Measurements from ENCODE around the gene SLC35G1.

SLC35G1 gene

GRCh38 chr10:93912444-93912843, 18.7 kb downstream of the SLC35G1 start:
- Mint-ChIP-seq H3K4me3 (no peak overlapping the region), H3K4me1 (peaks cover 14% of the 10 kb centered on the region), H3K36me3 (ENCODE audit: low read depth) (peaks cover 19% of the 10 kb centered on the region), H3K27me3 (ENCODE audit: low read depth) (no peaks in the 10 kb centered on the region), H3K27ac (no peak overlapping the region), H3K9me3 (no peaks in the 10 kb centered on the region)
- no peak for TF ChIP-seq CTCF (IDR thresholded peaks at IDR 0.05; ENCODE audit: unreplicated experiment in 3 of 3)

DNA sequence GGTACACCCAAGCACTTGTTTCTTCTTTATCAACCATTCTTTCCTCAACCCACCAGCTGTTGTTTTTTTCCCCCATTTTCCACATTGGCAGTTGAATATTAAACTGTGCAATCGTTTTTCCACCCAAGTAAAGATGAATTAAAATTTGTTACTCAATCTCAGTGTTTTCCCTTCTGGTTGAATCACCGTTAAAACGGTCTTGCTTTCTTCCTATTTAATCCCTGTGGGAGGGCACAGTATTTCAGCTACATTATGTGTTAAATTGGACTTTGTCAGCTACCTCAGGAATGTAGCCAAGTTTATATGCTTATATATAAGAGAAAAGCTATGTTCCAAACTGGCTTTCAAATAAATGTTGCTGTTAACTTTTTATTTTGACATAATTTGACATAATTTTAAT, 19.9 kb downstream of the SLC35G1 start:
- Mint-ChIP-seq H3K27ac (peak overlapping the region in 1 of 3 experiments; percentile 30), H3K9me3 (no peaks in the 10 kb centered on the region), H3K27me3 (ENCODE audit: low read depth) (no peaks in the 10 kb centered on the region), H3K4me1 (peaks cover 26% of the 10 kb centered on the region), H3K4me3 (no peak overlapping the region), H3K36me3 (ENCODE audit: low read depth) (peaks cover 7% of the 10 kb centered on the region)
- TF ChIP-seq CTCF (IDR thresholded peaks at IDR 0.05; ENCODE audit: unreplicated experiment in 3 of 3) = no peak

DNA sequence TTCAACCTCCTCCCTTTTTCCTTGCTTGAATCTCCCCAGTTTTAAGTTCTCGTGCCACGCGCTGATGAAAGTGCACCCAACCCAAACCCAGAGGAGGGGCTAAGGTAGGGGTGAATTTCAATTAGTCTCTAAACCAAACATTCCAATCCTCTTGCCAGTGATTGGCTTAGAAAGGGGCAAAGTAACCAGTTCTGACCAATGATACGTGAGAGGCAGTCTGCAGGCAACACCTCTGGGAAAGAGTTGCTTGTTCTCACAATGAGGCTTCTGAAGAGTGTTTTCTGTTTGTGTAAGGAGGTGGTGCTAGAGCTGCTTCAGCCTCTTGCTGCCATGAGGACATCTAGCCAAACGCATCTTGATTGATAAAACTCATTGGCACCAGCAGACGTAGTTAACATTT, 21.8 kb downstream of the SLC35G1 start:
- TF ChIP-seq CTCF (IDR thresholded peaks at IDR 0.05; ENCODE audit: unreplicated experiment in 3 of 3) = no peak
- Mint-ChIP-seq H3K27me3 (ENCODE audit: low read depth) (no peaks in the 10 kb centered on the region), H3K9me3 (no peaks in the 10 kb centered on the region)

GRCh38 chr10:93916257-93917063, 22.7 kb downstream of the SLC35G1 start:
- no peaks in the 10 kb centered on the region for H3K27me3 Mint-ChIP-seq (ENCODE audit: low read depth)
- peak; percentile 60 to 81 (median 71) for TF ChIP-seq CTCF (IDR thresholded peaks at IDR 0.05; ENCODE audit: unreplicated experiment in 3 of 3)
- no peaks in the 10 kb centered on the region for H3K9me3 Mint-ChIP-seq
- peak overlapping the region; percentile 82 to 97 (median 85) for H3K27ac Mint-ChIP-seq
- H3K4me1 Mint-ChIP-seq = peaks cover 26% of the 10 kb centered on the region
- H3K36me3 Mint-ChIP-seq (ENCODE audit: low read depth) = peaks cover 4% of the 10 kb centered on the region
- H3K4me3 Mint-ChIP-seq = peak overlapping the region; percentile 54 to 70 (median 68)

More for the DNA sequence above, 21.8 kb downstream of the SLC35G1 start:
- peak overlapping the region in 1 of 3 experiments; percentile 2 for H3K27ac Mint-ChIP-seq
- H3K36me3 Mint-ChIP-seq (ENCODE audit: low read depth) = peaks cover 4% of the 10 kb centered on the region
- peak overlapping the region in 1 of 3 experiments; percentile 51 for H3K4me3 Mint-ChIP-seq
- peaks cover 26% of the 10 kb centered on the region for H3K4me1 Mint-ChIP-seq

GRCh38 chr10:93917064-93917391, 23.2 kb downstream of the SLC35G1 start:
- Mint-ChIP-seq H3K4me3 (peak overlapping the region; percentile 54 to 70 (median 68)), H3K4me1 (peaks cover 26% of the 10 kb centered on the region), H3K9me3 (no peaks in the 10 kb centered on the region), H3K27me3 (ENCODE audit: low read depth) (no peaks in the 10 kb centered on the region), H3K27ac (peak overlapping the region; percentile 82 to 97 (median 85)), H3K36me3 (ENCODE audit: low read depth) (no peaks in the 10 kb centered on the region)
- TF ChIP-seq CTCF (IDR thresholded peaks at IDR 0.05; ENCODE audit: unreplicated experiment in 3 of 3) = no peak

DNA sequence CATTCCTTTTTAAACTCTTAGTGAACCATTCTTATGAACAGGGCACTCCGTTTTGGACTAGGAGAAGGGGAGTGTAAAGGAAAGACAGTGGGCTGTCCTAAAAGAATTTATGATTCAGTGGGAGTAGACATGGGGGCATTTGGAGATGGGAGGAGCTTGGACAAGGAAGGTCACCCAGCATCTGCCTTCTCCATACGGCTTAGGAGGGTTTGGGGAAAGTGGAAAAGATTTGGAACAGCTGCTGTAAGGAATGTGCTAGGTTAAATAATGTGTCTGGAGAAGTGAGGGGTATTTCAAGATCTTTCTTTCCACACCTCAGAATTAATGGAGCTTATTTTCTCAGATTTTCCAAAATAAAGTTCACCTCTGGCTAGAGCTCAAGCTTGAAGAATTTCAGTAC, 24.0 kb downstream of the SLC35G1 start:
- H3K27me3 Mint-ChIP-seq (ENCODE audit: low read depth) = no peaks in the 10 kb centered on the region
- H3K4me1 Mint-ChIP-seq = peaks cover 26% of the 10 kb centered on the region
- H3K27ac Mint-ChIP-seq = peak overlapping the region; percentile 82 to 97 (median 88)
- no peak for TF ChIP-seq CTCF (IDR thresholded peaks at IDR 0.05; ENCODE audit: unreplicated experiment in 3 of 3)
- H3K9me3 Mint-ChIP-seq = no peaks in the 10 kb centered on the region
- H3K4me3 Mint-ChIP-seq = peak overlapping the region; percentile 2 to 20 (median 6)
- no peaks in the 10 kb centered on the region for H3K36me3 Mint-ChIP-seq (ENCODE audit: low read depth)
